Inferior parietal cortex (tissue), 1 donor: Measurements from ENCODE around the gene AUH.

Source experiments
- DNase-seq: peaks from one replicate; pipeline ENCODE4 v3.0.0-alpha.2; 2016; ENCODE audit errors: extremely low spot score

Gene AUH

GRCh38 chr9:91338681-91339080, 23.0 kb downstream of the AUH start:
- no peak for DNase-seq

GRCh38 chr9:91336786-91337185, 24.9 kb downstream of the AUH start:
- no peak for DNase-seq

- DNase-seq: no peak
Measured at GRCh38 chr9:91334053-91334452, 27.7 kb downstream of the AUH start.

- DNase-seq: no peak
Measured at GRCh38 chr9:91333551-91333950, 28.2 kb downstream of the AUH start.

- DNase-seq: no peak
Measured at GRCh38 chr9:91332546-91333231, 29.0 kb downstream of the AUH start.

- DNase-seq: no peak
Measured at GRCh38 chr9:91331849-91332248, 29.9 kb downstream of the AUH start.

GRCh38 chr9:91328186-91328585, 33.5 kb downstream of the AUH start:
- no peak for DNase-seq

GRCh38 chr9:91321691-91322090, 40.0 kb downstream of the AUH start:
- DNase-seq: no peak

GRCh38 chr9:91320299-91320698, 41.4 kb downstream of the AUH start:
- no peak for DNase-seq

- DNase-seq: no peak
Measured at GRCh38 chr9:91316093-91316492, 45.6 kb downstream of the AUH start.

- no peak for DNase-seq
Measured at GRCh38 chr9:91315191-91315590, 46.5 kb downstream of the AUH start.

- no peak for DNase-seq
Measured at GRCh38 chr9:91312717-91313325, 48.9 kb downstream of the AUH start.

- no peak for DNase-seq
Measured at GRCh38 chr9:91310037-91310436, 51.7 kb downstream of the AUH start.

- no peak for DNase-seq
Measured at GRCh38 chr9:91308191-91308590, 53.5 kb downstream of the AUH start.

GRCh38 chr9:91307279-91307678, 54.4 kb downstream of the AUH start:
- DNase-seq: no peak

- no peak for DNase-seq
Measured at GRCh38 chr9:91306296-91306630, 55.5 kb downstream of the AUH start.

- no peak for DNase-seq
Measured at GRCh38 chr9:91305596-91306295, 56.0 kb downstream of the AUH start.

GRCh38 chr9:91303741-91304415, 57.8 kb downstream of the AUH start:
- DNase-seq: no peak

GRCh38 chr9:91302831-91303230, 58.9 kb downstream of the AUH start:
- peak; percentile 59 for DNase-seq

GRCh38 chr9:91301161-91301560, 60.6 kb downstream of the AUH start:
- DNase-seq: no peak

GRCh38 chr9:91298311-91298710, 63.4 kb downstream of the AUH start:
- DNase-seq: no peak

- no peak for DNase-seq
Measured at GRCh38 chr9:91297306-91297705, 64.4 kb downstream of the AUH start.

- DNase-seq: no peak
Measured at GRCh38 chr9:91296354-91296753, 65.4 kb downstream of the AUH start.
